ENCODE measurements around the gene ERMP1.

DNA sequence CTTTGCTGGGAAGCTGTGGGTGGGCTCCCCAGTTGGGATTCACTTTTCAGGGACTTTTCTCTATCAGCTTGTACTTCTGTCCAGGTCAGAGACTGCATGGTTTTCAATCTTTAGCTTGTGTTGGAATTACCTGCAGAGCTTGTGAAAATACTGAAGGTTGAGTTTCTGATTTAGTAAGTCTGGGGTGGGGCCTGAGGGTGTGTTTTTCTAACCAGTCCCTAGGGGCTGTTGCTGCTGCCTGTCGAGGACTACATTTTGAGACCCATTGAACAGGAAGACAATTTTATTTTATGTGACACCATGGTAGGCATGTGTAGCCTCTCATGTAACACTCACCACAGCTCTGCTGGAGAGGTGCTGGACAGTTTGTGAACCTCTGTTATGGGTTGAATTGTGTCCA lies 43.1 kb upstream of the ERMP1 start:
- TF ChIP-seq CTCF (conservative IDR thresholded peaks at IDR 0.05; ENCODE audit: low read length): no peak
- no peak for TF ChIP-seq EZH2phosphoT487 (IDR thresholded peaks at IDR 0.05; ENCODE audit: borderline replicate concordance)

Measured in Loucy (cell line).